Fibroblast of the aortic adventitia (primary cell): Measurements from ENCODE around the gene GLIPR2. TPM values are rescaled to one million over a fixed set of nuclear protein-coding genes. Genes with fewer than 3 reads are reported as not detected.

Experiments used
- DNase-seq: peaks from one replicate; pipeline ENCODE4 v3.0.0-alpha.2; 2010; ENCODE audit warnings: low read depth
- H3K4me3 ChIP-seq: 2 replicates; pipeline ENCODE4 v1.5.1; 2011; ENCODE audit warnings: low read depth, mild to moderate bottlenecking, control low read depth, low read length, moderate library complexity
- CTCF ChIP-seq: IDR thresholded peaks from 2 replicates; pipeline ENCODE4 v1.5.1; 2011; ENCODE audit warnings: mild to moderate bottlenecking, low read length, control low read depth, inconsistent platforms; ENCODE audit not compliant: insufficient read depth
- total RNA-seq: library from RNA; depleted of rRNA; stranded (reverse); fragments of >200 nt; gene quantifications from 2 replicates; pipeline ENCODE4 v1.2.3, GENCODE V29; 2012; ENCODE audit warnings: low replicate concordance

Gene GLIPR2
- total RNA-seq, 1 donor: 36.6 TPM

- peak; percentile 44 for DNase-seq
- no peak overlapping the region for H3K4me3 ChIP-seq
- no peak for TF ChIP-seq CTCF
Measured at GRCh38 chr9:36207546-36208012, 71.0 kb downstream of the GLIPR2 start.

GRCh38 chr9:36208521-36209253 lies 72.2 kb downstream of the GLIPR2 start:
- H3K4me3 ChIP-seq: no peak overlapping the region
- no peak for TF ChIP-seq CTCF
- DNase-seq: peak; percentile 57

GRCh38 chr9:36210722-36211121 lies 74.2 kb downstream of the GLIPR2 start:
- H3K4me3 ChIP-seq: no peak overlapping the region
- TF ChIP-seq CTCF: no peak
- DNase-seq: no peak

- no peak overlapping the region for H3K4me3 ChIP-seq
- TF ChIP-seq CTCF: no peak
- no peak for DNase-seq
Measured at GRCh38 chr9:36211510-36211909, 75.0 kb downstream of the GLIPR2 start.

GRCh38 chr9:36213387-36213786 lies 76.9 kb downstream of the GLIPR2 start:
- H3K4me3 ChIP-seq: no peak overlapping the region
- no peak for TF ChIP-seq CTCF
- no peak for DNase-seq

Other genes starting within 250 kb of the GLIPR2 start
- gene HRCT1, start 230.5 kb upstream of the GLIPR2 start, total RNA-seq: 0.81 TPM in 1 of 2 replicates, not detected in the other
- not detected in 2 replicates for gene SPAAR, start 227.2 kb upstream of the GLIPR2 start, total RNA-seq
- gene OR2S2, start 178.6 kb upstream of the GLIPR2 start, total RNA-seq: not detected in 2 replicates
- 30.1 and 61.8 TPM in 2 replicates for gene RECK, start 99.8 kb upstream of the GLIPR2 start, total RNA-seq
- gene CCIN, start 32.7 kb downstream of the GLIPR2 start, total RNA-seq: 0.25 and 2.6 TPM in 2 replicates
- gene CLTA, start 54.2 kb downstream of the GLIPR2 start, total RNA-seq: 239 and 451 TPM in 2 replicates
- 11.4 and 23.8 TPM in 2 replicates for gene GNE, start 121.7 kb downstream of the GLIPR2 start, total RNA-seq